K562 (cell line): ENCODE data around the gene UNKL. TPM values are rescaled to one million over a fixed set of nuclear protein-coding genes. Genes with fewer than 3 reads are reported as not detected.
A peak's percentile ranks its signal among the peaks of the same experiment; 100 is the strongest.

Experiments used
- ATAC-seq: fragments of 200-7000 bp; cut with Tn5 transposase; 3 replicates; pipeline ENCODE4 v1.9.1; 2020; ENCODE audit warnings: moderate library complexity
- BruUV-seq: library from RNA; stranded (reverse); fragments of 400-500 nt; replicated peaks from 2 replicates; lab custom pipeline; 2021; lab: Mats Ljungman, UMichigan
- CTCF ChIA-PET: fragments of 300-600 bp; formaldehyde crosslinking; extraction: SDS; loops from one replicate; lab custom pipeline; 2021; ENCODE audit warnings: low intra/inter-chr PET ratio; lab: Yijun Ruan, JAX
- POLR2A ChIA-PET: fragments of 300-600, 350-650 bp; sonication (Branson Sonifier 250); formaldehyde crosslinking; extraction: SDS; loops from one replicate; lab custom pipeline; 2021; ENCODE audit warnings: antibody characterized with exemption, inconsistent platforms; lab: Yijun Ruan, JAX
- DNase-seq, 4 experiments: peaks; one replicate each; pipeline versions ENCODE4 v3.0.0 to v3.0.0-alpha.2; 2011 to 2018; ENCODE audit warnings: low spot score in 3 of 4, mixed read lengths in 3 of 4; ENCODE audit errors: extremely low read depth in 1 of 4
- FAIRE-seq: peaks from 2 replicates; lab custom pipeline; 2011; peaks lifted over from hg19 to GRCh38; lab: Jason Lieb, UNC
- H2AFZ ChIP-seq: 2 replicates; pipeline ENCODE4 v1.6.0; 2011; ENCODE audit warnings: low read depth, low read length, control low read depth, inconsistent platforms
- H3K27ac ChIP-seq: fragments of 200-600 bp; 3 replicates; pipeline ENCODE4 v1.8.0; 2011; ENCODE audit warnings: low read depth, mild to moderate bottlenecking, control low read depth, inconsistent platforms, low read length, moderate library complexity, mixed read lengths; ENCODE audit errors: extremely low read depth
- H3K27me3 ChIP-seq, 2 experiments: fragments of 300-600 bp in 1 of 2; 2 replicates in 1 of 2; 3 replicates in 1 of 2; pipeline versions ENCODE4 v1.6.0 to v1.8.0; 2011; ENCODE audit warnings: inconsistent platforms in 2 of 2, low read length in 2 of 2, mild to moderate bottlenecking in 1 of 2, mixed read lengths in 1 of 2, moderate library complexity in 1 of 2; ENCODE audit not compliant: control insufficient read depth in 2 of 2, insufficient read depth in 2 of 2
- H3K36me3 ChIP-seq: fragments of 300-600 bp; 3 replicates; pipeline ENCODE4 v1.8.0; 2011; ENCODE audit warnings: mild to moderate bottlenecking, low read length, inconsistent platforms; ENCODE audit not compliant: control insufficient read depth, insufficient read depth
- H3K4me1 ChIP-seq, 2 experiments: fragments of 200-600 bp in 1 of 2; replicated peaks in 1 of 2; 2 replicates in 1 of 2; 3 replicates in 1 of 2; pipeline versions ENCODE4 v1.5.1 to v1.8.0; 2011; ENCODE audit warnings: inconsistent platforms in 2 of 2, low read length in 2 of 2, mild to moderate bottlenecking in 1 of 2, mixed read lengths in 1 of 2, moderate library complexity in 1 of 2; ENCODE audit not compliant: control insufficient read depth in 2 of 2, insufficient read depth in 2 of 2
- H3K4me2 ChIP-seq: 2 replicates; pipeline ENCODE4 v1.6.1; 2011; ENCODE audit warnings: low read length, control low read depth, inconsistent platforms, mixed read lengths; ENCODE audit not compliant: insufficient read depth
- H3K4me3 ChIP-seq: fragments of 200-600 bp; sonication (generic), shearing (Covaris generic); 2 replicates; pipeline ENCODE4 v1.5.1; 2016; ENCODE audit warnings: control low read depth, inconsistent platforms
- H3K79me2 ChIP-seq: fragments of 200-600 bp; 3 replicates; pipeline ENCODE4 v1.8.0; 2011; ENCODE audit warnings: low read length, inconsistent platforms; ENCODE audit not compliant: control insufficient read depth, insufficient read depth
- H3K9ac ChIP-seq, 2 experiments: 2 replicates each; pipeline versions ENCODE4 v1.6.0 to v1.6.1; 2011; ENCODE audit warnings: low read depth in 2 of 2, low read length in 2 of 2, control low read depth in 1 of 2, inconsistent platforms in 1 of 2, mild to moderate bottlenecking in 1 of 2, mixed read lengths in 1 of 2; ENCODE audit not compliant: insufficient read depth in 1 of 2
- H3K9me1 ChIP-seq: one replicate; pipeline ENCODE4 v1.6.0; 2011; ENCODE audit warnings: inconsistent platforms, mild to moderate bottlenecking, low read length, moderate library complexity; ENCODE audit not compliant: control insufficient read depth, insufficient read depth
- H3K9me3 ChIP-seq: replicated peaks from 2 replicates; pipeline ENCODE4 v1.5.1; 2011; ENCODE audit warnings: low read depth, low read length, inconsistent platforms; ENCODE audit not compliant: control insufficient read depth, insufficient read depth
- H4K20me1 ChIP-seq: replicated peaks from 2 replicates; pipeline ENCODE4 v1.6.1; 2011; ENCODE audit warnings: low read length, inconsistent platforms, mixed read lengths; ENCODE audit not compliant: control insufficient read depth, insufficient read depth
- KLF13 ChIP-seq: fragments of 450-650 bp; IDR thresholded peaks from 2 replicates; pipeline ENCODE4 v1.6.1; 2016; ENCODE audit warnings: missing genetic modification characterization, low read depth, mild to moderate bottlenecking, missing compliant biosample characterization, moderate library complexity, borderline replicate concordance
- LEF1 ChIP-seq: fragments of 450-650 bp; IDR thresholded peaks from 2 replicates; pipeline ENCODE4 v1.6.1; 2016; ENCODE audit warnings: mild to moderate bottlenecking
- POLR2G ChIP-seq: fragments of 200-400 bp; formaldehyde crosslinking; IDR thresholded peaks from 2 replicates; pipeline ENCODE4 v1.6.1; 2017; ENCODE audit warnings: low read depth, mild to moderate bottlenecking, antibody characterized with exemption, low read length, moderate library complexity
- RAD51 ChIP-seq: fragments of 450-650 bp; IDR thresholded peaks from 2 replicates; pipeline ENCODE4 v1.7.1; 2016; ENCODE audit warnings: low read depth, mild to moderate bottlenecking, borderline replicate concordance
- SP1 ChIP-seq: sonication (generic); formaldehyde crosslinking; IDR thresholded peaks from 2 replicates; pipeline ENCODE4 v1.8.1; 2022; ENCODE audit warnings: mild to moderate bottlenecking, missing genetic modification reagents
- ZBTB33 ChIP-seq: sonication (generic); formaldehyde crosslinking; IDR thresholded peaks from 2 replicates; pipeline ENCODE4 v1.8.1; 2023; ENCODE audit warnings: mild to moderate bottlenecking, missing genetic modification reagents
- WGBS: fragments of 100-300 bp; shearing (Covaris generic); methylation state at CpG from one replicate; pipeline ENCODE4 v1.1.6; 2016; ENCODE audit warnings: low coverage, mixed read lengths; ENCODE audit not compliant: insufficient coverage; ENCODE audit errors: missing lambda C conversion rate; 5-methylcytosine and 5-hydroxymethylcytosine counted together
- in situ Hi-C: fragments of 300-500 bp; cut with MboI; formaldehyde crosslinking; loops from 4 replicates; pipeline ENCODE4 v1.15.0; 2018; ENCODE audit warnings: inconsistent platforms, mixed read lengths
- intact Hi-C: fragments of 100-400 bp; cut with micrococcal nuclease; formaldehyde crosslinking; loops from 2 replicates; pipeline ENCODE4 v1.14.2; 2022
- polyA plus RNA-seq, 8 experiments: library from polyadenylated mRNA; depleted of rRNA in 4 of 8; stranded (reverse) in 5 of 8; unstranded in 3 of 8; fragments of >200 nt; fragmentation: Nextera tagmentation in 2 of 8; fragmentation: Illumina TruSeq in 1 of 8; extraction: Ambion mirVana in 2 of 8; extraction: Trizol in 1 of 8; gene quantifications; 2 replicates each; pipeline versions ENCODE4 v1.2.1 to v1.2.3, GENCODE V29; 2011 to 2014; ENCODE audit warnings: inconsistent platforms in 1 of 8, missing spikeins in 1 of 8
- total RNA-seq, 7 experiments: library from RNA; depleted of rRNA in 6 of 7; stranded (reverse); fragments of >200 nt in 6 of 7; fragmentation: Illumina TruSeq in 2 of 7; extraction: Trizol in 2 of 7; gene quantifications; 2 replicates each; pipeline versions ENCODE4 v1.2.1 to v1.2.3, GENCODE V29; 2011 to 2021; ENCODE audit warnings: low replicate concordance in 1 of 7

Gene UNKL
- total and polyA plus RNA-seq, 9 of the 15 experiments (the other 6 are each of a cell fraction or from before 2014, with no cell fraction given): 0.37 to 30.2 (median 5.1) TPM

- TF ChIP-seq ZBTB33: peak; percentile 47
- TF ChIP-seq SP1 (CRISPR knock-in tag): no peak
Observed at GRCh38 chr16:1375741-1376410, 38.6 kb downstream of the UNKL start (continued).

GRCh38 chr16:1375298-1375640, 39.2 kb downstream of the UNKL start:
- CTCF ChIA-PET: no interaction called here
- no peak for DNase-seq
- POLR2A ChIA-PET: interaction anchor here (0.7 to 1.0 kb wide), 2 partner anchors 10 to 11 kb away, joined by 3 read pairs; no protein-coding TSS in a partner anchor

More at GRCh38 chr16:1375298-1375640, 39.2 kb downstream of the UNKL start:
- intact Hi-C loops (no loop called here), in situ Hi-C loops (no loop called here)
- Histone ChIP-seq H3K79me2 (peaks cover 36% of the 10 kb centered on the region), H3K4me3 (no peak overlapping the region), H3K9me3 (no peaks in the 10 kb centered on the region), H3K9me1 (peaks cover 5% of the 10 kb centered on the region), H3K4me2 (no peak overlapping the region), H3K27ac (no peak overlapping the region), H3K27me3 (no peaks in the 10 kb centered on the region), H3K4me1 (peaks cover 19 to 76% of the 10 kb centered on the region in 2 experiments; a peak in 4 of 5 replicates), H3K9ac (peak overlapping the region in 1 of 2 experiments; percentile 40; a peak in 1 of 4 replicates), H3K36me3 (peaks cover 16% of the 10 kb centered on the region; the same call in 2 of the 3 replicates), H2AFZ (no peak overlapping the region), H4K20me1 (peaks cover 8% of the 10 kb centered on the region; the same call in 1 of the 2 replicates)
- no peak for FAIRE-seq
- no TSS peak for BruUV-seq
- WGBS: 91% methylated on average over 19 of the region's 24 CpGs
- no peak for ATAC-seq
- no peak for TF ChIP-seq LEF1
- no peak for TF ChIP-seq KLF13
- TF ChIP-seq POLR2G: peak; percentile 58
- no peak for TF ChIP-seq RAD51
